Stimulated activated CD4-positive, alpha-beta T cell treated with anti-CD3 and anti-CD28 coated beads, Interleukin-1b, Interleukin-23, amount 100 ng/mL, for 4 hours (primary cell): ENCODE data around the gene PPWD1.
A peak's percentile ranks its signal among the peaks of the same experiment; 100 is the strongest.

Source experiments
- DNase-seq, 2 donors: peaks; one replicate each; pipeline ENCODE4 v3.0.0-alpha.2; 2020; ENCODE audit warnings: low read depth in 2 of 2

PPWD1 gene

DNA sequence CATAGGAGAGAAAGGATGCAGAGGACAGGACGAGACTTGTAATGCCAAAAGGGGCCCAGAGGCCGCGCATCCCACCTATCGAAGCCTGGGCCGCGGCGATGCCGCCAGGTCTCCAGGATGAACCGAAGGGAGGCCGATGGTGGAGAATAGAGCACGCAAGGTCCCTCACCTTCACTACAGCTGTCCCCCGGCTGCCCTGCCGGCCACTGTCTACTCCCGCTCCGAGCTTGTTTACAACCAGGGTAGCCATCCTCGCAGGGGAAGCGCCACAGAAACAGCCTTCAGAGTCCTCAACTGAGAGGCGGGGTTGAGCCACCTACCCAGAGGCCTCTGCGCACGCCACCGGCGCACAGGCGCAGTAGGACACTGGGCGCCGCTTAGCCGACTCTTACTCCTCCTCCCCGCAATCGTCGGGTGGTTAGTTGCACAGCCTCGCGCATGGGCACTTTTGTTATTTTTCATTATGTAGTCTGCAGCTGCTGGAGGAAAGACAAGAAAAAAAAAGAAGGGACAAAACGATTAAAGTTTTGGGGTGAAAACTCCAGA lies 61.0 kb downstream of the PPWD1 start, which contains the start of gene TRIM23:
TSS of gene TRIM23 (minus strand) at position 309 of the 546 bp plus-strand sequence. CDS start at position 250, 59 bp downstream.
- DNase-seq, result peak; percentile 78 to 80

DNA sequence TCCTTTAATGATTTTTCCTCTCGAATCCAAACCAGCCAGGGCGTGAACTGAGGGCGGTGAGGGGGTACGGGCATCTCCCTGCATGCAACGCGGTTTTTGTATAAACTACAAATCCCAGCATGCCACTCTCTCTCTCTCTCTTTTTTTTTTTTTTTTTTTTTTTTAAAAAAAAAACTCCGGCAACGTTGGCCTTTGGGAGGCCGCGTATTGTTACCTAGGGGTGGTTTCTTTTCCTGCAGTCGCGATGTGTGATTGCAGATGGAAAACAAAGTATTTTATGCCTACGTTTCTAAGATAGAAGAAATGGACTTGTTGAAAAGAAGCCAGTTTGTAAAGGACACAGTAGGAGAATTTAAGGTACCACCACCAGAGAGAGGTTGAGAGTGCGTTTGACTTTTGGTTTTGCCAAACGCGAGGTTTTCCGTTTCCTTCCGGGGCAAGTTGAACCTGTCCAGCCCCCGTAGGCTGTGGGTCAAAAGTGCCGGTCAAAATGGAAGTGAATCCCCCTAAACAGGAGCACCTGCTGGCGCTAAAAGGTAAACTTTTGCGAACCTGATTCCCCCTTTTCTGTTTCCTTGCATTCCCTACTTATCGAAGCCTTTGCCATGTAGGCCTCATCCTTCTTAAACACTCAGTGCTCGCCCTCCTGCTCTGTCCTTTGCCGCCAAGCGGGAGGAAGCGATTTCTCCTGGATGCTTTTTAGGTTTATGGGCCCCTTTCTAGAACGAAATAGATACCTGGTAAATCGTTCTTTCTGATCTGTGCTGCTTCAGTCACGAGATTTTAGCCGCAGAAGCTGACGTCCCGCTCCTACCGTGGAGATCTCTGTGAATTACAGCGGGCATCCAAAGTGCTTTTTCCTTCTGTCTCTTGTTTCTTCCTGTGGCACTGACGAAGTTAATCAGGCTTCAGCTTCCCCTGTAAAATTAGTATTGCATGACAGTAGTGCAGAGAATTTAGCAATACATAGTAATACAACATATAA lies 61.8 kb downstream of the PPWD1 start, which contains the start of the genes SHLD3 and TRAPPC13:
TSS of gene SHLD3 (plus strand) at position 457 of the 985 bp plus-strand sequence. CDS start 4,561 bp downstream, outside the sequence.
TSS of gene TRAPPC13 (plus strand) at position 457 of the 985 bp plus-strand sequence. CDS start at position 491, 34 bp downstream.
- DNase-seq, result peak; percentile 57 to 69

DNA sequence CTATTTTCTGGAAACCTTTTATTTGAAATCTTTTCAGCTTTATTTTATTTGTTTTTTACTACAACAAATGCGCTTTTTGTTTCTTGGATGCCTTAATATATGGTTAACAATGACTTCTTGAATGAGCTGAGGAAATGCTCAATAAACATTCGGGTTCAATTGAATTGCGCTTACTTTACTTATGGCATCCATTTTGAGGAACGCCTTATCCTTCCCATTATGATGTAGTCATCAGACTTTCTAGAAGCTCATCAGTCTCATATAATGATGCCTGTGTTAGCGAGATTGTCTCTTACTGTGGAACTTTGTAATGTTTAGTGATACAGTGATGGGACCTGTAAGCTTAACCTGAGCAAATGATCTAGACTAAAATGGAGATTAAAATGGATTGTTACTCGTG lies 62.6 kb downstream of the PPWD1 start:
- no peak for DNase-seq

DNA sequence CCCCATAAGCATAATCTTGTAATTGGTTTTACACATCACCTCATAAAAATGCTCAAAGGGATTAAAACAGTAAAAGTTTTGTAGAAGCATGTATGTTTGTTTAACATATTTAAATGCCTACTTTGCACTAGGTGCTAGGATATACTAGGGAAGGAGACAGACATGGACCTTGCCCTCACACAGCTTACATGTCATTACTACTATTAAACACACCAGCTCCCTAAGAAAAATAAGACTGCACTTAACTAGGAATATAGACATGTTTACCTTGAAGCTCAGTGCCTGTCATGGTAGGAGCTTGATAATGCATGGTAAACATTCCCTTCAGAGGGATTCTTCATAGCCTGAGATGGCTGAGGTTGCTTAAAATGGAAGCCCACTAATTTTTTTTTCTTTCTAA lies 67.9 kb downstream of the PPWD1 start:
- DNase-seq, result no peak
